ENCODE measurements around the gene MMRN1.
A peak's percentile ranks its signal among the peaks of the same experiment; 100 is the strongest.

The MMRN1 gene

DNA sequence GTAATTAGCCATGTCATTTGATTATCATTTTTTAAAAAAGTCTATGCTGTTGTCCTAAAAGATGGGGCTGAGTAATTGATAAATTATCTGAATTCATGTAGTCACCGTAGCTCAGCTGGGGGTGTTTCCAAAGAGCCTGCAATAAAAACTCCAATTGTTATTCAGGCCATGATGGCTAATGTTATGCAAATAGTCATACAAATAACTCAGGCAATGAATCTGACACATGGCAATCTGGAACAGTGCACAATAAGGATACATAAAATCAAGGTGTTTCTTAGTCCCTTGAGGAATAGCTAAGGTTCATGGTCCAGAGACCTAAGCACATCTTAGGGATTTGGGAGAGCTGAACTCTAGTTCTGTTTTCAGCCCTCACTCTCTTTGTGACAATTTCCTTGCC, 15.2 kb downstream of the MMRN1 start:
- no peak for DNase-seq

DNA sequence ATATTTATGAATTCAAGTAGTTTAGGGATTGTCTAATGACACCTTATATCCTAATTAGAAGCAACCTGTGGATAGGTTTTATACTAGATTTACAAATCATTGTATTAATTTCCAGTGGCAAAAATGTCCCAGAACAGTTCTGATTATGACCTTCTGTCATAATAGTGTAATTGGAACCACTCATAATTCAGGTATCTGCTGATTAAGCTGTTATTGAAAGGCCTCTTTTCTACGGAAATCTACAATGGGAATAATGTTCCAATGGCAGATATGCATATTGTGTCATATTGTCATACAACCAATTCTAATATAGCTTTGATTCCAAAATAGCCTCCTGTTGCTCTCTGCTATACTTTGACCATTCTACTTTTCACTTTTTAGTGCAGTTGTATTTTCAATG, 19.0 kb downstream of the MMRN1 start:
- DNase-seq = no peak

- DNase-seq = peak in 2 of 3 experiments; percentile 33 to 52
Measured at GRCh38 chr4:89914609-89915550, 20.2 kb downstream of the MMRN1 start.

DNA sequence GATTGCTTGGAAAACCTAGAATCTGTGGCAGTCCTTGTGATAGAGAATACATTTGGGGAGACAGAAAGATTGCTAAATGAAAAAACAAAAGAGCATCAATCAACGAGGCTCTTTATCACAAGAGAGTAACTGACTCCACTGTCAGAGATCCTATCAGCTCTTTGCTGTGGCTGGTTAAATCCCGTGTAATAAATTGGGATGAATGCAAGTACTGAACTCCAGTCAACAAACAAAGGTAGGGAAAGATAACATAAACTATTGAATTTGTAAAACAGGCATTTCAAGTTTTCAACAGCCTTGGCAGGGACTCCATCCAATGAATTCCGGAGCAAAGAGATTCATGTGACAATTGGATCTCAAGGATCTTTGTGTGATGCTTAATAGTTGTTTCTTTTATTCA, 21.3 kb downstream of the MMRN1 start:
- peak in 1 of 3 experiments; percentile 22 for DNase-seq

DNA sequence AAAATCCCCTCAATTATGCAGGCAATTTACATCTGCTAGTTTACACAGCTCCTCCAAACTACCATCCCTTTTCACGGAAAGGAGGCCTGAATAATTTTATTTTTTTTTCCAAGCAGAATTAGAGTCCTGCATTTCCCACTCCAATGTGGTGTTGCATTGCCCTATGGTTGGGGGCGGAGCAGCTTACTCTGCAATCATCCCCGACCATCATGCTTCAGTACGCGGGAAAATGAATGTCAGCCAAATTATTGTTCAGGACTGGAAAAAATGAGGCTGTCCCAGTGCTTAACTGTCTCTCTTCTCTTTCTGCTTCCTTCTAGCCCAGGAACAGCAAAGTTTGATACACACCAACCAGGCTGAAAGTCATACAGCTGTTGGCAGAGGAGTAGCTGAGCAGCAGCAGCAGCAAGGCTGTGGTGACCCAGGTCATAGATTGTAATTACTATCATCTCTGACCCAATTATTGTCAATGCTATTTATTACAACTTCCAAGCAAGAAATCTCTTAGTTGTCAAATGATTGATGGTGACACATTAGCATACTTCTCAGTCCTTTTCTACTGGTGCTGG, 28.3 kb downstream of the MMRN1 start:
- DNase-seq = peak in 1 of 3 experiments; percentile 53

DNA sequence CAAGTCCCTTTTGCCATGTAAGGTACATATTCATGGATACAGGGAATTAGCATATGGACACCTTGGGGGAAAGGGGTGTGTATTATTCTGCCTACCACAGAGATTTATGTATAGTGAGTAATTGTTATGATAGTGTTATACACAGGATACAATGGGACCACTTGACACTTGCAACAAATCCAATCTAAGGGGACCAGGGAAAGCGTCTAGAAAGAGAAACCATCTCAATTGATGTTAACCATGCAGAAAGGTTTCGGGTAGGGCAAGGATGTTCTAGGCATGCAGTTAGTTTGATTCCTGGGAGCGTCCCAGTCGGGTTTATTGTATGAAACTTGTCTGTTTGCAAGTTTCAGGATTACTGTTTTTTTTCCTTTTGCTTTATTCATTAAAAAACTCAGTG, 34.2 kb downstream of the MMRN1 start:
- DNase-seq = no peak

DNA sequence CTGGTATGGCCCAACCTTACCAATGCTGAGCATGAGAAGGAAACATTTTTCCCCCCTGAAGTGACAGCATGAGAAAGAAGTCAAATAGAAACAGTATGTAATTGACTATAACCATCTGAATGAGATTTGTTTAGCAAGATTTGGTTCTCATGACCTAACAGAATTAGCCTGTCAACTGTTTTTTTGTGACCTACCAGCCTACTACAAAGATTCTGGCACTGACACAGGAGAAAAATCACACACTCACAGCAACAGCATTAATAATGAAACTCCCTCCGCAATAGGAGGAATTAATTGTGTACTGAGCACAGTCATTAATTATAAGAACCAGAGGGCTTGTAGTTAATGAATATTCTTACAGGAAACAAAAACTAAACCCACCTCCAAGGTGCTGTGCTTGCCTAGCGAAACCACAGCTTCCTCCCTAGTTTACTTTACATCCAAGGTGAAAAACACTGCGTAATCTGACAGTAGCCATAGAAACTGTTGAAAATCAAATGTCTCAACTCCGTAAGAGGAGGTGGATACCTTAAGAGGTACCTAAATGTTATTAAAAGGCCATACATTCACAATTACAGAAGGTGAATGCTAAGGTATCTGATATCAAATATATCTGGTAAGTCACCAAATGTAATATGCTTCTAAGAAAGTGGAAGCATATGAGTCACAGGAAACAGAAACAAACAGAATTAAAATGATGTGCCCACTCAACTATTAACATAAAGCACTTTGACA, 34.9 kb downstream of the MMRN1 start:
- peak in 1 of 3 experiments; percentile 36 for DNase-seq

GRCh38 chr4:89939546-89939945, 44.9 kb downstream of the MMRN1 start:
- DNase-seq = peak in 2 of 3 experiments; percentile 36 to 67

DNA sequence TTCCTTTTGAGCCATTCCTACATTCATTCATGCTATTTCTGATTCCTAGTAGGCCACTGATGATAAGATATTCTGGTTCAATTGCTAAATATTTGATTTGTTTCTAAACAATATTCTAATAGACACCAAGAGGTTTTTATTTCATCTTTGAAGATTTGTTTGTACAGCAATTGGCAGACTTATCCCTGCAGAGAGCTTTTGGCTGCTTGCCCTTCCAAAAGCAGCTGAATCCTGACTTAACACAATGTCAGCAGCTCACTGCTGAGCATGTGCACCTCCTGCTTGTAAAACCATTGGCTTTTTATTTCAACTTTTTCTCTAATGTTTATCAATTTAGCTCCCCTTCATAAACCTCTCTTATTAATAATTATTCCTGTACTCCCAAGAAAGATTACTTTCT, 45.3 kb downstream of the MMRN1 start:
- DNase-seq = peak in 2 of 3 experiments; percentile 36 to 79

DNA sequence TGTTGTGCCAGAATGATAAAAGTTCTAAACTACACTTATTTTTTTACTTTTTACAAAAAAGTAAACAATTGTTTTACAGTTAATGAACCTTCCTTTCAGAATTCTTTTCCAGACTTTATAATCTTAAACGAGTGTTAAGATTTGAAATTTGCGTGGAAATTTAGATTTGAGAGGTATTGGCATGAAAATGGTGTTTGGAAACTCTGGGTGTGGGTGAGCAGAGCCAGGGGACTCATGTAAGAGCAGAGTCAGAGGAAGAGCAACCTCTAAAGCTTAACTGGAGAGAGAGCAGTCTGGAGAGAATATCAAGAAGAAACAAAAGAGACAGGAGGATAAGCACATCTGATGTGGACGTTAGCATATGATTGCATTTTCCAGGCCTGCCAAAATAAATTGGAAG, 48.2 kb downstream of the MMRN1 start:
- DNase-seq = no peak

GRCh38 chr4:89949782-89950387, 55.2 kb downstream of the MMRN1 start:
- DNase-seq = peak in 1 of 3 experiments; percentile 21

DNA sequence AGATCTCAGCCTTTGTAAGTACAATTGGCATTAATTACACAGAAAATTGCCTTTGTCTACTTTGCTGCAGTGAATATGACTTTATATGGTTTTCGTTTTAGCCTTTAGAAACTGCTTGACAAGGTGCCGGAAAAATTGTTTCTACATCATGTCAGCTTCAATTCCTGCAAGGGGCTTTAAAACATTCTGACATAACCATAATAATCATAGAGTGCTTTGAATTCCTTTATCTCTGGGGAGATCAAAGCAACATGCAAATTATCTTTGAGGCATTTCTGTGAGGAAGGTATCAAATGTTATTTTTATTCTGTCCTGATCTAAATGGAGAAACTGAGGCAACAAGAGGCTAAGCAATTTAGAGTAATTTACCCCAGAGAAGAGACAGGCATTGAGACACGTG, 57.8 kb downstream of the MMRN1 start:
- DNase-seq = no peak

DNA sequence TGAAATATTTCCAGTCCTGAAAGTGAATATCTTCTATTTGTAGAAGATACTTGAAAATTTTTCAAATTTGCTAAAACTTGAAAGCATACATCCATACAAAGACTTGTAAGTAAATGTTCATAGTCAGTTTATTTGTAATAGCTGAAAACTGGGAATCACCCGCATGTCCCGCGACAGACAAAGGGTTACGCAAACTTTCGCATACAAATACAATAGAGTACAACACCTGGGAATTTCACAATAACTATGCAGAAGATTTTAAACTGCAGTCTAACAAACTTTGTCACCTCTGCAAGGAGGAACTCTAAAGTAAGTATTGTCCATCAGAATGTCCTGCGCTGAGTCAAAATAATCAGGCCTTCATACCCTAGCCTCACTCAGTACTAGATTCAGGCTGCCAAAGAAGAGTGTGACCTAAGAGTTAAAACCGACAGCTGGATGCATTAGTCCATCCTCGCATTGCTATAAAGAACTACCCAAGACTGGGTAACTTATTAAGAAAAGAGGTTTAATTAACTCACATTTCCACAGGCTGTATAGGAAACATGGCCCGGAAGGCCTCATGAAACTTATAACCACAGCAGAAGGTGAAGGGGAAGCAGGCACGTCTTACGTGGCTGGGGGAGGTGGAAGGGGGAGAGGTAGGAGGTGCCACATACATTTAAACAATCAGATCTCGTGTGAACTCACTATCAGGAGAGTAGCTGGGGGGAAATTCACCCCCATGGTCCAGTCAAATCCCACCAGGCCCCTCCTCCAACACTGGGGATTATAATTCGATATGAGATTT, 60.4 kb downstream of the MMRN1 start:
- DNase-seq = no peak

DNA sequence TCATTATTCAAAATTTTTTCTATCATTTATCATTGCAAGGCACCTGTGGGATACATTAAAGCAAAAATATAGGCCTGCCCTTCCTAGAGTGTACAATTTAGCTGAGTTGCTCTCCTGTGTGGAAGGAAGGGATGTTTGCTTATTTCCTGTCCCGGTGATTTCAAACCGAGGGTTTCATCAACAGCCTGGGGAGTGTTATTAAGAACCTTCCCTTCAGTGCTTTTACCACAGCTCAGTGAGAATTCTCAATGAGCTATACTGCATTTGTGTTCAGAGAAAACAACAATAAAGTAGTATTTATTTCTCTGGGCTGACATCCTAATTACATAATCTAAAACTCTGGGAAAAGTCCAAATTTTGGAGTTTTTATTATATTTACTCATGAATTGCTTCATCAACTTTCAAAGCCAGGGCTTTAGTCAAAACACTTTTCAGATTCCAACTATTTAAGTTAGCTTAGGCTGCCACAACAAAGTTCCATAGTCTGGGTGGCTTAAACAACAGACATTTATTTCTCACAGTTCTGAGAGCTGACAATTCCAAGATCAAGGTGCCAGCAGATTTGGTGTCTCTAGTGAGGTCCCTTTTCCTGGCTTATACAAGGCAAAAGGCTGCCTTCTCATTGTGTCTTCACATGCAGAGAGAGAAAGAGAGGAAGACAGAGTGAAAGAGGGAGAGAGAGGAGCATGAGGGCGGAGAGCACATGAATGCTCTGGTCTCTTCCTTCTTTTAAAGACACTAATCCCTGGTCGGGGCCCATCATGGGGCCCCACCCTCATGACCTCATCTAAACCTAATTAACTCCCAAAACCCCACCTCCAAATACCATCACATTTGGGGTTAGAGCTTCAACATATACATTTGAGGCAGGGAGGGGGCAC, 62.6 kb downstream of the MMRN1 start:
- peak in 1 of 3 experiments; percentile 10 for DNase-seq

- DNase-seq = no peak
Measured at GRCh38 chr4:89981789-89982334, 87.2 kb downstream of the MMRN1 start.

DNA sequence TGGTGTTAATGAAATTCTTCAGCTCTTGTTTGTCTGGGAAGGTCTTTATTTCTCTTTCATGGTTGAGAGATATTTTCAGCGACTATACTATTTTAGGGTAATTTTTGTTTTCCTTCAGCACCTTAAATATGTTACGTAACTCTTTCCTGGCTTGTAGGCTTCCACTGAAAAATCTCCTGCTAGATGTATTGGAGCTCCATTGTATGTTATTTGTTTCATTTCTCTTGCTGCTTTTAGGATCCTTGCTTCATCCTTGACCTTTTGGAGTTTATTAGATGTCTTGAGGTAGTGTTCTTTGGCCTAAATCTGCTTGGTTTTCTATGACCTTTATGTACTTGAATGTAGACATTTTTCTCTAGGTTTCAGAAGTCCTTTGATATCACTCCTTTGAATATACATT, 93.6 kb downstream of the MMRN1 start:
- no peak for DNase-seq

GRCh38 chr4:89992744-89993143, 98.1 kb downstream of the MMRN1 start:
- no peak for DNase-seq

DNA sequence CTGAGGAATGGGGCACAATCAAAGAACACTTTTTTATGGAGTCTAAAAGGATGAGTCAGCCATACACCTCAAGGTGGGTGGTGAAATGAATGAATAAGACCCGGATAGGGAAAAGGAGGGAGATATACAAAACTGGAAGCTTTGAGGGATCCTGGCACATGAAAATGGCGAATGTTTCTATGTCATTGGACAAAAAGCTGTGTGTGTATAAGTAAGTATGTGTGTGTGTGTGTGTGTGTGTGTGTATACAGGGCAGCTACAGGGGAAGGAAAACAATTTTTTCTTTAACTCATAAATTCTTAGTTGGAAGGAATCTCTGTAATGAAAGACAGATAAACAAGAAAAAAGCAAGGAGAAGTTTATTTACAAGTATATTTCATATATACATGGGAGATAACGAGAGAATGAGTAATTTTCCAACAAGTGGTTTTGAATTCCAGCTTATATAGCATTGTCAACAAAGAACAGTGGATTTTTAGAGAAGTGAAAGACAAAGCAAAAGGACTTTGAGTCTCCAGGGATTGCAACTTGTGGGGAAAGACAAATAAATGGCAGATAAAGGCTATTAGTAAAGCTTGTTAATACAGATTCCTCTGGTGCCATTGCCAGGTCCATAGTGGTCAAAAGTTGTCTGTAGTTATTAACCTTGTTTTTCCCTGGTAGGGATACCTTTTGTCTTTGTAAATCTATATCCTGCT, 99.7 kb downstream of the MMRN1 start:
- DNase-seq = no peak

GRCh38 chr4:89995006-89995405, 100.4 kb downstream of the MMRN1 start:
- DNase-seq = no peak

DNA sequence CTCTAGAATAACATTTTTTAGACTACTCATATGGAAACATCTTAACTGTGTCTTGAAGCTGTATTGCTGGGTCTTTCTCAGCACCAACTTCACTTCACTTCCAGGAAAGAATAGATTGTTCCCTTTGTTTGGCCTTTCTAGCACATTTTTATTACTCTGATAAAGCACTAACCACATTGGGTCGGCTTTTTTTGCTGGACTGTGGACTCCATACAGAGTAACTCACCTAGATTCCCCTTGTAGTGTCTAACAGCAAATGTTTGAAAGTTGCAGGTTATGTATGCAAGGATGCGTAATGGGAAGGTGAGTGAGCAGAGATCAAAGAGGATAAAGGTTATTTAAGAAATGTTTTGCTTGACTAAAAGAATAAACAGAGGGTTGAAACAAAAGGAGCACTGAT, 101.2 kb downstream of the MMRN1 start:
- no peak for DNase-seq

Data from NCI-H1417 (cell line).